Measurements from ENCODE around the gene UTF1.
"Not testable (repeated sequence)": the region's sequence is repeated elsewhere in the genome, so short reads cannot be mapped to it uniquely, and the experiment has no call there.

Gene UTF1

DNA sequence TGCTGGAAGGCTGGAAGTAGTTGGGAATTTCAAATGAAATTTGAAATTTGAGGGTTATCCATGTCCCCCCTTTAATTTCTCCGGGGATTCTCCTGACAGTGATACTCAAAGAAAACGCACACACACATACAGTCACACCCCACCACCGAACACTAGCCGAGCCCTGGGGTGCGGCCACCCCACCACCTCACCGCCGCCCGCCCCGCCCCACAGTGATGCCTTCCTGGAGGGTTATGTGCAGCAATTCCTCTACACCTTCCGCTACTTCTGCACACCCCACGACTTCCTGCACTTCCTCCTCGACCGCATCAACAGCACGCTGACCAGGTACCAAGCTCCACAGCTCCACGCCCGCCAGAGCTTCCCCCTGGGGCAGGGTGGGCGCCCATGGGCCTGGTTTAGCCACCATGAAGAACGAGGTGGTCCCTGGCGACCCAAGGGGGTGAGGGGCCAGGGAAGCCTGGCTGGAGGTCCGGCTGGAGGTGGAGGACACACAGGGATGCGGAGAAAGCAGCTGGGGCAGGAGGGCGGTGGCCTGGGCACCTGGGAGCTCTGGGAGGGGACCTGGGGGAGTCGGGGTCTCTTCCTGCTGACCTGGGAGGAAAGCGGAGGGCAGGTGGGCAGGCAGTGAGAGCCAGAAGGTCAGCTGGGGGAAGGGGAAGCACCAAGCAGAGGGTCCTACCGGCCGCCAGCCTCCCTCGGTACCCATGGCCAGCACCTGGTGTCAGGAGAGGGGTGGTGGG lies 19.4 kb upstream of the UTF1 start:
- no peak for DNase-seq

DNA sequence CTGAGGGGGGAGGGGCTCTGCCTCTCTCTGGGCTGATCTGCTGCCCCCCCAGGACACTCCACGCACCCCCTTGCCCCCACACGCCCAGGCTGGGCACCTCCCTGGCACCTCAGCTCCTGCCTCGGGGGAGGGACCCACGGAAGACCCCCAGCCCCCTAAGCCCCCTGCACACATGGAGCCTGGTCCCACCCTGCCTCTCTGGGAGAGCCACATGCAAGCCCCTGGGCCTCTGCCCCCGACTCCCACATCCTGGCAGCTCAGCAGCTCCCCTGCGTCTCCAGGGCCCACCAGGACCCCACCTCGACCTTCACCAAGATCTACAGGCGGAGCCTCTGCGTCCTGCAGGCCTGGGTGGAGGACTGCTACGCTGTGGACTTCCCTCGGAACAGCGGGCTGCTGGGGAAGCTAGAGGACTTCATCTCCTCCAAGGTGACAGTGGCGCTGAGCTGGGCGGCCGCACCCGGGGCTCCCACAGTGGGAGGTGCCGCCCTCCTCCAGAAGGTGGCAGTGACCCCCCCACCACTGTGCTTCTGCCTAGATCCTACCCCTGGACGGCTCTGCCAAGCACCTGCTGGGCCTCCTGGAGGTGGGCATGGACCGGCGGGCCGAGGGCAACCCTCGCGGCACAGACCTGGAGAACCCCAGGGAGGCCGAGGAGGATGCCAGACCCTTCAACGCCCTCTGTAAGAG lies 18.7 kb upstream of the UTF1 start:
- DNase-seq, result no peak

DNA sequence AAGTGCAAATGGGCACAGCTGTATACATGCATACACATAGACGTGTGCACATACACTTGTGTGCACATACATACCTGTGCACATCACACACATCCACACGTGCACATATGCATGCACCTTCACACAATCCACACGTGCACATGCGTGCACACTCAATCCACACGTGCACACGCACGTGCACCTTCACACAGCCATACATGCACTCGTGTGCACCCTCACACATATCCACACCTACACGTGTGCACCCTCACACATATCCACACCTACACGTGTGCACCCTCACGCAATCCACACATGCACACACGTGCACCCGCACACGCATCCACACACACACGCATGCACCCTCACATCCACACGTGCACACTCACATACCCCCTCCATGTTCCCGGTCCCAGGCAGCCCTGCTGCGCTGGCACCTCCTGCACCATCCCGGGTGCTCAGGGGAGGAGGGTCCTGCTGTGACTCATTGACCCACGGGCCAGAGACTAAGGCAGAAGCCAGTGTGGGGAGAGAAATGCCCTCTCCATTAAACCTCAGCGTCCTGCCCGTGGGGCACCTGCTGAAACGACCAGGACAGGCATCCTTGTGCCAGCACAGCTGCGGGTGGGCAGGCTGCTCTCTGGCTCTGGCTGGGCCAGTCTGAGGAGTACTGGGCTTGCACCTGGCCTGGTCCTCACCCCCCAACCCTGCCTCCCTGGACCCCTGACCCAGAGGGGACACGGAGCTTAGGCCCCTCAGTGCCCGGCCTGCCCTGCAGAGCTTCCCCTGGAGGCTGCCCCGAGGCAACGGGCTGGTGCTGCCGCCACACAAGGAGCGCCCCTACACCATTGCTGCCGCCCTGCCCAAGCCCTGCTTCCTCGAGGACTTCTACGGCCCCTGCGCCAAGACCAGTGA lies 17.8 kb upstream of the UTF1 start:
- DNase-seq, result no peak

DNA sequence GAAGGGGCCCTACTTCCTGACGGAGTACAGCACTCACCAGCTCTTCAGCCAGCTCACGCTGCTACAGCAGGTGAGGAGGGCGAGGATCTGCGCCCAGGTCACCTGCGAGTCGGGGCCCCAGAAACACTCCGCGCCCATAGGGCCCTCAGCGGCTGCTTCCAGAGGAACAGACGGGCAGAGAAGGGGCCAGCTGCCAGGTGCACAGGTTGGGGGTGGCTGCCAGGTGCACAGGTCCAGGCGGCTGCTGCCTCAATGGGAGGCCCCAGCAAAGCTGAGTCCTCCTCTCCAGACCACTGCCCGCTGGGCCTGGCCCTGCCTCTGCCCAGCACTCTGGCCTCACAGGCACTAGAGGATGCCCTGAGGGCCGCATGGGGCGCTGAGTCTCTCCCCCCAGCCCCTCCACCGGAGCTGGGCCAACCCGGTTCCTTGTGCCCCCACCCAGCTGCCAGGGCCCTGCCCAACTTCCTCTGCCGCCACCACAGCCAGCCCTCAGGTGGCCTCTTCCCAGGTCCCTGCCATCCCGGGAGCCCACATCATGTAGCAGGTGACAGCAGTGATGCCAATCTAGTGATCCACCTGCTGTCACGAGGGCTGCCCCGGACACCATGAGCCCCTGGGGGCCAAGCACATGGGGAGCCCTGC lies 17.0 kb upstream of the UTF1 start:
- DNase-seq, result no peak

DNA sequence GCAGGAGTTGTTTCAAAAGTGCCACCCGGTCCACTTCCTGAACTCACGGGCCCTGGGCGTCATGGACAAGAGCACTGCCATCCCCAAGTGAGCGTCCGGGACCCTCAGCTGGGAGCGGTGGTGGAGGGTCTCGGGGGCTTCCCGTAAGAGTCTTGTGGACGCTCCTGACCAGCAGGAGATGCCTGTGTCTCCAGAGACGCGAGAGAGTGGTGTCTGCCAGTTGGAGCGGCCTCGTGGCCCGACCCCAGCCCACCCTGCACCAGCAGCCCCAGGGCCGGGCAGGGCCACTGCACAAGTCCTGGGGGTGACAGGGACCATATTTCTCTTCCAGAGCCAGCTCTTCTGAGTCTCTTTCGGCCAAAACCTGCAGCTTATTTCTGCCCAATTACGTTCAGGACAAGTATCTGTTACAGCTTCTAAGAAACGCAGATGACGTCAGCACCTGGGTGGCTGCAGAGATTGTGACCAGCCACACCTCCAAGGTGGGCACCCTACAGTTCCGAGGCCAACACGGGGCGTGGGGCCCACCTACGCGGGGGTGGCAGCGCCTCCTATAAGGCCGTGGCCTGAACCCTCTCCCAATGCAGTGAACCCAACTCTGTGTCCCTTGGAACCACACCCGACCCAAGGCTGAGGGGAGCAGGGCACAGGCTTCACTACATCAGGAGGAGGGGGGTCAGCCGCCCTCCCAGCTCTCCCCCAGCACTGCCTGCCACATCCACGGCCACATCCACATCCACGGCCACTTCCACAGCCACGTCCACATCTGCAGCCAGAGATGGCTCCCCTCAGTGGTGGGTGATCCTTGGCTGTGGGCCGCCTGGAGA lies 16.2 kb upstream of the UTF1 start:
- DNase-seq, result no peak

DNA sequence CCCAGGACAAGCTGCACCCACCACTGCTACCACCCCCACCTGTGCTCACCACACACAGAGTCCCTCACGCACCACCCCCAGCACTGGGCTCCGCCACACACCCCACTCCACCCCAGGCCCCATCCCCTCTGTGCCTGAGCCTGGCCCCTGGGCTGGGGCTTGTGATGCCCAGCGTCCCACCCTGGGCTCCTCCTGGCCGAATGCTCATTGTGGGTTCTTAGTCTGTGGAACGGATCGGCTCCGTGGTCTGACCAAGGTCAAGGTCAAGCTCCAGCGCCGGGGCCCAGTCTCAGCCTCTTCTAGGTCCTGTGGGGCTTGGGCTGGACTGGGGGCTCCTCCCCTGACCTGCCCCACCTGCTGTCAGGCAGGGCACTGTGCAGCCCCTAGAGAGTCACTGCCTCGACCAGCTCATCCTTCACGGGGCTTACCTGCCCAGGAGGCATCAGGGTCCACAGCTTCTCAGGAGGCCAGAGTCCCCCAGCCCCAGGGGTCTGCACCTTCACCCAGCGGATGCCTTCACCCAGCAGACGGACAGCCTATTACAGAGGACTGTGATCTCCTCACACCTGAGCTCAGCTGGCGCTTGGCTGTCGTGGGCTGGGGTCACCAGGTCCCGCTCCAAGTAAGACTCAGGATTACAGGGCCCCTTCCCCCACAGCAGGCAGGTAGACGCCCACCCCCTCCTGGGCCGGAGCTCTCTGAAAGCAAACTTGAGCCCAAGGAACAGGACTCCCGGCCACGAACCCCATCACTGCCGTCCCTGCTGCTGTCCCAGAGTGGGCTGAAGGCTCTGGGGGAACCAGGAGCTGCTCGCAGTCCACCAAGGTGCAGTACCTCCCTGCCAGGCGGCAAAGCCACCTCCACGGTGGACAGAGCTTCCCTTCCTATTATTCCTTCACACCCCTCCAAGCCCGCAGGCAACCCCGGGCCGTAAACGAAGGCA lies 15.3 kb upstream of the UTF1 start:
- DNase-seq, result no peak

DNA sequence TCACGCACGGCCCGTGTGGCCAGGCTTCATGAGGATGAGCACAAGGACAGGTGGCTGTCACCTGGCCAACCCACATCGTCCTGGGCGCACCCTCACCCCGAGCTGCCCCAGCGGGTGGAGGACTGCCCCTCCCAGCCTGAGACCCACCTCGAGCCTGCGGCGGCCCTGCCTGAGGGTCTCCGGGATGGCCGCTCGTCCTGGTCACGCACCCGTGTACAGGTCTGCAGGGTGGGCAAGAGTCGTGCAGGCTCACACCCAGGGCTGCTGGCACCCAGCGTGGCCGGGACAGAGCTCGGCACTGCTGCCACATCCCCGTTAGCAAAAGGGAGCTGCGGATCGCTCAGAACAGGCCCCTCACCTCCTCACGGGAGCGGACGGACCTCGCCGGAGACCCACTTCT lies 14.4 kb upstream of the UTF1 start:
- DNase-seq, result no peak

DNA sequence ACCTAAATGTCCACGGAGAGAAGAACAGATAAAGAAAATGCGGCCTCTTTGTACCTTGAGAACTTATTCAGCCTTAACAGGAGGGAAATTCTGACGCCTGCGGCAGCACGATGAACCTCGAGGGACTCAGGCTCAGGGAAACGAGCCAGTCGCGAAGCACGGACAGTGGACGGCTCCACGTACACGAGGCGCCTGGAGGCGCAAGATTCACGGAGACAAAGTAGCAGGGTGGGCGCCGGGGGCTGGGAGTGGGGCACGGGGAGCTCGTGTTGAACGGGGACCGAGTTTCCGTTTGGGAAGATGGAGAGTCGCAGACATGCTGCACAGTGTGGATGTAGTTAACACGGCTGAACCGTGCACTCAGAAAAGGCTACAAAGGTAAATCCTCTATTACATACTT lies 13.2 kb upstream of the UTF1 start:
- DNase-seq, result no peak

DNA sequence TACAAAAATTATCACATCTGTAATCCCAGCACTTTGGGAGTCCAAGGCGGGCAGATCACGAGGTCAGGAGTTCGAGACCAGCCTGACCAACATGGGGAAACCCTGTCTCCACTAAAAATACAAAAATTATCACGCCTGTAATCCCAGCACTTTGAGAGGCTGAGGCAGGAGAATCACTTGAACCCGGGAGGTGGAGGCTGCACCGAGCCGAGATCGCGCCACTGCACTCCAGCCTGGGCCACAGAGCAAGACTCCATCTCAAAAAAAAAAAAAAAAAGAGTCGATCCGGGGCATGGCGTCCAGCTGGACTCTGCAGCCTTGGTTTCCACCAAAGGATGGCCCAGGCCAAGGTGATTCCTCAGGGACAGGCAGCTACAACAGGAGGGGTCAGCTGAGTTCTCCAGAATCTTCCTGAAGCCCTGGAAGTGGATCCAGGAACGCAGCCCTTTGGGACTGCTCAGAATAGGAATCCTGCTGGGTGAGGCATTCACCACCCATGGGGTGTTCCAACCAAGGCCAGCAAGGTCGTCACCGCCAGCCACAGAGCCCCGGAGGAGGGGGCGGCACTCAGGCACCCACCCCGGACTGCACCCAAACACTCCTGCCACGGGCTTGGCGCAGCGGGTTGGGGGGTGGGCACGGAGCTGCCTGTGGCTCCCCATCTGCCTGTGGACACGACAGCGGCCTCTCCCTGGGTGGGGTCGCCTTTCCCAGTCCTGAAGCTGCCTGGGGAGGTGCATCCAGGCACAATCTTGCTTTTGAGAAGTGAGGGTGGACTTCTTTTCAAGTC lies 12.0 kb upstream of the UTF1 start:
- no peak for DNase-seq

DNA sequence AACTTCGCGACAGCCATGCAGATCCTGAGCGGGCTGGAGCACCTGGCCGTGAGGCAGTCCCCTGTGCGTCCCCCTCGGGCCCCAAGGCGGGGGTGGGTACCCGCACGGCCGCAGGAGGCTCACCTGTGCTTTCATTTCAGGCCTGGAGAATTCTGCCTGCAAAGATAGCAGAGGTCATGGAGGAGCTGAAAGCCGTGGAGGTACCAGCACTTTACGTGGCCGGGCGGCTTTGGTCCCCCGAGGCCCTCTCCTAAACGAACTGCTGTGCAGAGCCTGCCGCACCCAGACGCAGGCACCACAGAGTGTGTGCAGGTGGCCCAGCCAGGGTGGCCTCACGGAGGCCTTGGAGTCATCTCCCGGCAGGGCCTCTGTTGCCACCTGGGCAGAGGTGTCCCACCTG lies 11.1 kb upstream of the UTF1 start:
- no peak for DNase-seq

DNA sequence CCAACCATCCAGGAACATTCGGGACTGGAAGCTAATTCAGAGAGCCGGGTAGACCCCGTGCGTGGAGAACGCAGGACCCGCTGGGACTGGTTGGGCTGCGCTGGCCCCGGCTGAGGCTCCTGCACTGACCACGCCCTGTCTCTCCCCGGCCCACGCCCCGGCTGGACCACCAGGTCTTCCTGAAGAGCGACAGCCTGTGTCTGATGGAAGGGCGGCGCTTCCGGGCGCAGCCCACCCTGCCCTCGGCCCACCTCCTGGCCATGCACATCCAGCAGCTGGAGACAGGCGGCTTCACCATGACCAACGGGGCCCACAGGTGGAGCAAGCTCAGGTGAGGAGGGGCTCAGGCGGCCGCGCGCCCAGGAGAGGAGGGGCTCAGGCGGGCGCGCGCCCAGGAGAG lies 10.2 kb upstream of the UTF1 start:
- DNase-seq, result no peak

DNA sequence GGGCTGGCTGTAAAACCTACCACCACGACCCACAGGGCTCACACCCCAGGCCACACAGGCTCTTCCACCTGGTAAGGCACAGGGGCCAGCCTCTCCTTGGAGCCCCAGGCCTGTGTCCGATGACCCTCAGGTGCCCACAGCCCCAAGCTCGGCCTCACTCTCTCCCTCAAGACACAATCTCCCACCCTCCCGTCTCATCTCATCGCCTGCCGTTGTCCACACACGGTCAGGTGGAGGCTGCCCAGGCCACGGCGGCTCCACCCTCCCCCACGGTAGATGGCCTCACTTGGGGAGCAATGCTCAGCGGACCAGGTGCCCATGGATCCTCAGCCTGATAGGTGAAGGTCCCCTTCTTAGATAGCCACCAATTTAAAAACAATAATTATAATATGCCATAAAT lies 8.7 kb upstream of the UTF1 start:
- no peak for DNase-seq

DNA sequence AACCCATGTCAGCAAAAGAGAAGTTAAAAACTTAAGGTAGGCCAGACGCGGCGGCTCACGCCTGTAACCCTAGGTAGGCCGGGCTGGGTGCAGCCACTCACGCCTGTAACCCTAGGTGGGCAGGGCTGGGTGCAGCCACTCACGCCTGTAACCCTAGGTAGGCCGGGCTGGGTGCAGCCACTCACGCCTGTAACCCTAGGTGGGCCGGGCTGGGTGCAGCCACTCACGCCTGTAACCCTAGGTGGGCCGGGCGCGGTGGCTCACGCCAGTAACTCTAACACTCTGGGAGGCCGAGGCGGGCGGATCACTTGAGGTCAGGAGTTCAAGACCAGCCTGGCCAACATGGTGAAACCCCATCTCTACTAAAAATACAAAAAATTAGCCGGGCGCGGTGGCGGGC lies 8.3 kb upstream of the UTF1 start:
- not testable (repeated sequence) for DNase-seq

DNA sequence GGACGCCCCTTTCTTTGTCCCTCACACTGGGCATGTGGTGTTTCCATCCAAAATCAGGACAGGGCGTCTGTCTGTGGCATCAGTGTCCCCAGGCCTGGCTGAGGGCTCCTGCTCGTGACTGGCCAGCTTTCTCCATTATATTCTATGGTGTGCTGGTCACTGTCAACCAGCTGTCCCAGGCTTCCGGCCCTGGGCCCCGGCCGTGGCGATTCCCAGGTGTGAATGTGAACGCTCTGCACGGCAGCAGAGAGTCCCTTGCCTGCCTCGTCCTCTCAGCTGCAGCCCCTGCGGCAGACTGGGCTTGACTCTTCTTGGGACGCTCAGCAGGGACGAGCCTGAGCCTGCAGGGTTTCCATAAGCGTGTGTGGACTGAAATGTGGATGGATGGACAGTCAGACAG lies 5.9 kb upstream of the UTF1 start:
- DNase-seq, result no peak

DNA sequence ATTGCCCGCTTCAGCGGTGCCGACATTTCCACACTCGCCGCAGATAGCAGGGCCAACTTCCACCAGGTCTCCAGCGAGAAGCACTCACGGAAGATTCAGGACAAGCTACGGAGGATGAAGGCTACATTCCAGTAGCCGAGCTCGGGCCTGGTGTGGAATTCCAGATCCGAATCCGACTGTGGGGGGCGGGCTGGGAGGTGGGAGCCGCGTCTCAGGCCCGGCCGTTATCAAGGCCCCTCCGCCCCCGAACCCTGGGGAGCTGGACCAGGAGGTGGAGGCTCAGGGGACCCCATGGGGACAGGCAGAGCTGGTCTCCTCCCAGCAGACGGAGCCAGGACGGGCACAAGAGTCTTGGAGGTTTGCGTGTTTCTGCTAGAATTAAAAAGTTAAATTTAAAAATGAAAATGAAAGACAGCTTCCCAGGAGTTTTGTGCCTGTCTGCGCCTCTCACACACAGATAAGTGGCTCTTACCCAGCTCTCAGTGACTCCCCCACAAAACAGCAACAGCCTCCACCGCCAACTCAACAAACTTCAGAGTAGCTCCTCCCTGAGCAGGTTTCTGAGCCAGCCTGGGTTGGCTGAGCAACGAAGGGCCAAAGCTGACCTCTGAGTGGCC lies 5.2 kb upstream of the UTF1 start:
- DNase-seq, result no peak

DNA sequence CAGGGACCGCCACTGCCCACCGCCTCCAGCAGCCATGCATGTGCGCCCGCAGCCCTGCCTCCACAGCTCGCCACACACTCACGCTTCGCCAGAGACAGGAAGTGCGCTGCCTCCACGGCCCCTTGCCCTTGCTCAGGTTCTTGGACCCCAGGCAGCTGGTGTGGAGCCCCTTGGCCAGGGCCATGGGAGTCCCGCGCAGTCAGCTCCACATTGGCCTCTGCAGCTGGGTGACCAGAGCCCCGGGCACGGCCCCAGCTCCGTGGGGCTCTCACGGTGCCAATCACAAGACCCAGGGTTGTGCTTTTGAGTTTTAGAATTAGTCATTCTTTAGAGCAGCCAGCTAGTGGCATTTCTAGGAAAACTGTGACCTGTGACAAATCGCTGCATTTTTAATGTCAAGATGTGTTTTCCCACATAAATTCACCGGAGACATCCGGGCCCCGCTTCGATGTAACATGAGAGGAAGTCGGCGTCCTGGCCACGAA lies 4.3 kb upstream of the UTF1 start:
- DNase-seq, result no peak

DNA sequence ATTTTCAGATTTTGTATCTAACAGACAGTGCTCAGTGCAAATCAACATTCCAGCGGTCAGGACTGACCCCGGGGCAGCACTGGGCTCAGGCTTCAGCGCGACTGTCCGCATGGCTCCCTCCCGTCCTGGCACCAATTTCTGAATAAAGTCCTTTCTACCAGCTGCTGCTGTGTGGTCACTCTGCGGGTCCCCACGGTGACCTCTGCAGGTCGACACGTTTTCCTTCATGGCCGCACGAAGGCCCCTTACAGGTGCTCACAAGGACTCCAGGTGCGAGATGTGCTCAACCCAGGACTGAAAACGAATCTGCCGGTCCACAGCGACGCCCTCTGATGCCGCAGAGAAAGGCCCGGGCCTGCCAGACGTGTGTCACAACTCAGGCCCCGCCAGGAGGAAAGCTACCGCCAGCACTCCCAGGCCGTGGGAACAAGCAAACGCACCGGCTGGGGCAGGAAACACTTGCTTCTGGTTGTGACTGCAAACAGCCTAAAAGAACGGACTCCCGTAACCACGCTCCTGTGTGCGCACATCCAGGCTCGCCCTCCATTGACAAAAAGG lies 3.7 kb upstream of the UTF1 start:
- no peak for DNase-seq

DNA sequence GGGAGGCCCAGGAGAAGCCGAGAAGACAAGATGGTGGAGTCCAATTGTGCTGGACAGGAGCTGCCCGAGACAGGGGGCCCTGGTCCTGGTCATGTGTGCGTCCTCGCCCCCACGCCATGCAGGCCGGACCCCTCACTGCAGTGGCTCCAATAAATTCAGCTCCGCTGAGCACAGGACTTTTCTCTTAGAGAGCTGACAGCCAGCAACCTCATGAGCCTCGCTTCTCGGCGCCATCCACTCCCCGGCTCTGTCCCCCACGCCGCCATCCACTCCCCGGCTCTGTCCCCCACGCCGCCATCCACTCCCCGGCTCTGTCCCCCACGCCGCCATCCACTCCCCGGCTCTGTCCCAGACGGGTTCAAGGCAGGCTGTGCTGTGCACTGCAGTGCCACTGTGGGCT lies 2.8 kb upstream of the UTF1 start:
- DNase-seq, result no peak
